ENCODE data around the gene KL.

- no peak for TF ChIP-seq CTCF (optimal IDR thresholded peaks at IDR 0.05 in 1 of 3, IDR thresholded peaks at IDR 0.05 in 1 of 3, conservative IDR thresholded peaks at IDR 0.05 in 1 of 3; ENCODE audit: extremely low read depth in 1 of 3, insufficient read depth in 2 of 3, low read length in 3 of 3)
- no peak for TF ChIP-seq EZH2 (IDR thresholded peaks at IDR 0.05; ENCODE audit: low read length)
Observed at GRCh38 chr13:33083054-33083453, 66.8 kb downstream of the KL start.
